K562 (cell line): ENCODE results near the gene GPR152. TPM values are rescaled to one million over a fixed set of nuclear protein-coding genes. Genes with fewer than 3 reads are reported as not detected.

Experiments
- ATAC-seq: fragments of 200-7000 bp; cut with Tn5 transposase; 3 replicates; pipeline ENCODE4 v1.9.1; 2020; ENCODE audit warnings: moderate library complexity
- BruUV-seq: library from RNA; stranded (reverse); fragments of 400-500 nt; replicated peaks from 2 replicates; lab custom pipeline; 2021; lab: Mats Ljungman, UMichigan
- CTCF ChIA-PET: fragments of 300-600 bp; formaldehyde crosslinking; extraction: SDS; loops from one replicate; lab custom pipeline; 2021; ENCODE audit warnings: low intra/inter-chr PET ratio; lab: Yijun Ruan, JAX
- POLR2A ChIA-PET: fragments of 300-600, 350-650 bp; sonication (Branson Sonifier 250); formaldehyde crosslinking; extraction: SDS; loops from one replicate; lab custom pipeline; 2021; ENCODE audit warnings: antibody characterized with exemption, inconsistent platforms; lab: Yijun Ruan, JAX
- DNase-seq, 4 experiments: peaks; one replicate each; pipeline versions ENCODE4 v3.0.0 to v3.0.0-alpha.2; 2011 to 2018; ENCODE audit warnings: low spot score in 3 of 4, mixed read lengths in 3 of 4; ENCODE audit errors: extremely low read depth in 1 of 4
- FAIRE-seq: peaks from 2 replicates; lab custom pipeline; 2011; peaks lifted over from hg19 to GRCh38; lab: Jason Lieb, UNC
- H2AFZ ChIP-seq: 2 replicates; pipeline ENCODE4 v1.6.0; 2011; ENCODE audit warnings: low read depth, low read length, control low read depth, inconsistent platforms
- H3K27ac ChIP-seq: fragments of 200-600 bp; 3 replicates; pipeline ENCODE4 v1.8.0; 2011; ENCODE audit warnings: low read depth, mild to moderate bottlenecking, control low read depth, inconsistent platforms, low read length, moderate library complexity, mixed read lengths; ENCODE audit errors: extremely low read depth
- H3K27me3 ChIP-seq, 2 experiments: fragments of 300-600 bp in 1 of 2; 2 replicates in 1 of 2; 3 replicates in 1 of 2; pipeline versions ENCODE4 v1.6.0 to v1.8.0; 2011; ENCODE audit warnings: inconsistent platforms in 2 of 2, low read length in 2 of 2, mild to moderate bottlenecking in 1 of 2, mixed read lengths in 1 of 2, moderate library complexity in 1 of 2; ENCODE audit not compliant: control insufficient read depth in 2 of 2, insufficient read depth in 2 of 2
- H3K36me3 ChIP-seq: fragments of 300-600 bp; 3 replicates; pipeline ENCODE4 v1.8.0; 2011; ENCODE audit warnings: mild to moderate bottlenecking, low read length, inconsistent platforms; ENCODE audit not compliant: control insufficient read depth, insufficient read depth
- H3K4me1 ChIP-seq, 2 experiments: fragments of 200-600 bp in 1 of 2; replicated peaks in 1 of 2; 2 replicates in 1 of 2; 3 replicates in 1 of 2; pipeline versions ENCODE4 v1.5.1 to v1.8.0; 2011; ENCODE audit warnings: inconsistent platforms in 2 of 2, low read length in 2 of 2, mild to moderate bottlenecking in 1 of 2, mixed read lengths in 1 of 2, moderate library complexity in 1 of 2; ENCODE audit not compliant: control insufficient read depth in 2 of 2, insufficient read depth in 2 of 2
- H3K4me2 ChIP-seq: 2 replicates; pipeline ENCODE4 v1.6.1; 2011; ENCODE audit warnings: low read length, control low read depth, inconsistent platforms, mixed read lengths; ENCODE audit not compliant: insufficient read depth
- H3K4me3 ChIP-seq: fragments of 200-600 bp; sonication (generic), shearing (Covaris generic); 2 replicates; pipeline ENCODE4 v1.5.1; 2016; ENCODE audit warnings: control low read depth, inconsistent platforms
- H3K79me2 ChIP-seq: fragments of 200-600 bp; 3 replicates; pipeline ENCODE4 v1.8.0; 2011; ENCODE audit warnings: low read length, inconsistent platforms; ENCODE audit not compliant: control insufficient read depth, insufficient read depth
- H3K9ac ChIP-seq, 2 experiments: 2 replicates each; pipeline versions ENCODE4 v1.6.0 to v1.6.1; 2011; ENCODE audit warnings: low read depth in 2 of 2, low read length in 2 of 2, control low read depth in 1 of 2, inconsistent platforms in 1 of 2, mild to moderate bottlenecking in 1 of 2, mixed read lengths in 1 of 2; ENCODE audit not compliant: insufficient read depth in 1 of 2
- H3K9me1 ChIP-seq: one replicate; pipeline ENCODE4 v1.6.0; 2011; ENCODE audit warnings: inconsistent platforms, mild to moderate bottlenecking, low read length, moderate library complexity; ENCODE audit not compliant: control insufficient read depth, insufficient read depth
- H3K9me3 ChIP-seq: replicated peaks from 2 replicates; pipeline ENCODE4 v1.5.1; 2011; ENCODE audit warnings: low read depth, low read length, inconsistent platforms; ENCODE audit not compliant: control insufficient read depth, insufficient read depth
- H4K20me1 ChIP-seq: replicated peaks from 2 replicates; pipeline ENCODE4 v1.6.1; 2011; ENCODE audit warnings: low read length, inconsistent platforms, mixed read lengths; ENCODE audit not compliant: control insufficient read depth, insufficient read depth
- ARNT ChIP-seq, 2 experiments: fragments of 450-650 bp; IDR thresholded peaks; 2 replicates each; pipeline ENCODE4 v1.6.1; 2016; ENCODE audit warnings: mild to moderate bottlenecking in 1 of 2
- CREBBP ChIP-seq: IDR thresholded peaks from one replicate; pipeline ENCODE4 v1.6.1; 2012; ENCODE audit warnings: low read depth, mild to moderate bottlenecking, control low read depth, inconsistent platforms, low read length
- GABPA ChIP-seq: fragments of 200-800 bp; sonication (Bioruptor generic); conservative IDR thresholded peaks from 2 replicates; pipeline ENCODE4 v1.6.1; 2016; ENCODE audit warnings: low read depth, missing genetic modification characterization, missing compliant biosample characterization
- GTF2B ChIP-seq: IDR thresholded peaks from 2 replicates; pipeline ENCODE4 v1.6.1; 2011; ENCODE audit not compliant: insufficient read length; ENCODE audit errors: extremely low read depth
- HMG20A ChIP-seq: fragments of 450-650 bp; formaldehyde crosslinking; conservative IDR thresholded peaks from 2 replicates; pipeline ENCODE4 v1.4.0; 2020; ENCODE audit warnings: mild to moderate bottlenecking, mixed read lengths
- KDM4B ChIP-seq, 2 experiments: fragments of 450-650 bp in 1 of 2; sonication (generic) in 1 of 2; IDR thresholded peaks; 2 replicates each; pipeline ENCODE4 v1.6.1; 2016 to 2017; ENCODE audit warnings: borderline replicate concordance in 2 of 2, antibody characterized with exemption in 1 of 2, low read depth in 1 of 2, mild to moderate bottlenecking in 1 of 2
- PRMT5 ChIP-seq: sonication (generic); formaldehyde crosslinking; IDR thresholded peaks from 2 replicates; pipeline ENCODE4 v1.5.0; 2020; ENCODE audit warnings: missing genetic modification reagents
- TAF1 ChIP-seq: IDR thresholded peaks from 2 replicates; pipeline ENCODE4 v1.6.1; 2011; ENCODE audit warnings: mild to moderate bottlenecking, low read length, moderate library complexity; ENCODE audit not compliant: insufficient read depth, control insufficient read depth, severe bottlenecking; ENCODE audit errors: extremely low read depth
- ZNF449 ChIP-seq: fragments of 250-450 bp; sonication (Bioruptor Pico); IDR thresholded peaks from 2 replicates; pipeline ENCODE4 v1.8.0; 2022; ENCODE audit warnings: moderate library complexity, mild to moderate bottlenecking, inconsistent platforms
- WGBS: fragments of 100-300 bp; shearing (Covaris generic); methylation state at CpG from one replicate; pipeline ENCODE4 v1.1.6; 2016; ENCODE audit warnings: low coverage, mixed read lengths; ENCODE audit not compliant: insufficient coverage; ENCODE audit errors: missing lambda C conversion rate; 5-methylcytosine and 5-hydroxymethylcytosine counted together
- in situ Hi-C: fragments of 300-500 bp; cut with MboI; formaldehyde crosslinking; loops from 4 replicates; pipeline ENCODE4 v1.15.0; 2018; ENCODE audit warnings: inconsistent platforms, mixed read lengths
- intact Hi-C: fragments of 100-400 bp; cut with micrococcal nuclease; formaldehyde crosslinking; loops from 2 replicates; pipeline ENCODE4 v1.14.2; 2022
- polyA plus RNA-seq, 8 experiments: library from polyadenylated mRNA; depleted of rRNA in 4 of 8; stranded (reverse) in 5 of 8; unstranded in 3 of 8; fragments of >200 nt; fragmentation: Nextera tagmentation in 2 of 8; fragmentation: Illumina TruSeq in 1 of 8; extraction: Ambion mirVana in 2 of 8; extraction: Trizol in 1 of 8; gene quantifications; 2 replicates each; pipeline versions ENCODE4 v1.2.1 to v1.2.3, GENCODE V29; 2011 to 2014; ENCODE audit warnings: inconsistent platforms in 1 of 8, missing spikeins in 1 of 8
- total RNA-seq, 7 experiments: library from RNA; depleted of rRNA in 6 of 7; stranded (reverse); fragments of >200 nt in 6 of 7; fragmentation: Illumina TruSeq in 2 of 7; extraction: Trizol in 2 of 7; gene quantifications; 2 replicates each; pipeline versions ENCODE4 v1.2.1 to v1.2.3, GENCODE V29; 2011 to 2021; ENCODE audit warnings: low replicate concordance in 1 of 7
- TF ChIP-seq, protein P1 (sequence below): fragments of 250-450 bp; sonication (Bioruptor Pico); IDR thresholded peaks from 2 replicates; pipeline ENCODE4 v1.6.1; 2021; ENCODE audit warnings: mild to moderate bottlenecking
- TF ChIP-seq, protein P2 (sequence below): fragments of 250-450 bp; sonication (Bioruptor Pico); IDR thresholded peaks from 2 replicates; pipeline ENCODE4 v1.4.0; 2020

The GPR152 gene
- total and polyA plus RNA-seq, 9 of the 15 experiments (the other 6 are each of a cell fraction or from before 2014, with no cell fraction given) = not detected

DNA sequence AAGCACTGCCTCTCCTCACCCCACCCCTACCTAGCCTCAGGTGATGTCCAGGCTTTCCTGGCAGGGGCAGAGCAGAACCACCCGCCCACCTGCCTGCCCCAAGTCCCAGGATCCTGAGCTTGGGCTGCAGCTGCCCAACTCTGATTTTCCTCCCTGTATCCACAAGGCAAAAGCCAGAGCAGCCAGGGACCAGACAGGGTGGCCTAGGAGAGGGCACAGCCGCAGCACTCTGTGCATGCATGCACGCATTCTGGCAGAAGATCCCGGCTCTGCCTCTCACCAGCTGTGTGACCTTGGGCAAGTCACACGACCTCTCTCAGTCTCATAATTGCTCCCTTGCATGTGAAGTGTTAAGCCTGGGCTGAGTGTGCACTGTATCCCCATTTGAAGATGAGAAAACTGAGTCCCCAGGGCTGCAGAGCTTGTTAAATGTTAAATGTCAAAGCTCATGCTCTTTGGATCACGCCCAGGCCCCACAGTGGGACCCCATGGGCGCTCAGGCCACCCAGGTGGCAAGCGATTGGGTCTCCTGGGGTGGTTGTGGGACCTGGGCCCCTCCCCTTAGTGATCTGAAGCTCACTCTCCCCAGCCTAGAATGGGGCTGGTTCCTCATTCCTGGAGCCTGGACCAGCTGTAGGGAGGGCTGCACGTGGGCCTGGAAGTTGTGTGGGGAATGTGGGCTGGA lies 39.9 kb downstream of the GPR152 start:
- no peaks in the 10 kb centered on the region for H3K9me1 ChIP-seq
- no TSS peak for BruUV-seq
- peaks cover 21 to 63% of the 10 kb centered on the region in 2 experiments for H3K4me1 ChIP-seq
- no peaks in the 10 kb centered on the region; the same call in 1 of the 2 replicates for H4K20me1 ChIP-seq
- peak overlapping the region in 1 of 2 experiments; percentile 68; a peak in 2 of 4 replicates for H3K9ac ChIP-seq
- H3K4me2 ChIP-seq = 0 out of 2 replicates have a peak overlapping the region, but pooled peaks have one; percentile 25
- H2AFZ ChIP-seq = peak overlapping the region; percentile 32; the same call in 1 of the 2 replicates
- no peaks in the 10 kb centered on the region for H3K27me3 ChIP-seq
- H3K9me3 ChIP-seq = no peaks in the 10 kb centered on the region
- POLR2A ChIA-PET = interaction anchor here (0.6 to 3.0 kb wide), 8 partner anchors 8 to 49 kb away, joined by 3 to 19 read pairs (median 4); partner anchors contain the start of genes PPP1CA and RPS6KB2
- intact Hi-C loops (no loop called here), in situ Hi-C loops (no loop called here)
- TF ChIP-seq KDM4B (IDR thresholded peaks at IDR 0.05; ENCODE audit: borderline replicate concordance in 2 of 2, low read depth in 1 of 2) (no peak), PRMT5 (CRISPR knock-in tag) (no peak), GABPA (tag) (no peak), TAF1 (no peak), CREBBP (no peak), ARNT (IDR thresholded peaks at IDR 0.05) (no peak), ZNF449 (CRISPR knock-in tag) (no peak), HMG20A (CRISPR knock-in tag) (no peak), GTF2B (no peak)
- TF ChIP-seq, protein P1, sequence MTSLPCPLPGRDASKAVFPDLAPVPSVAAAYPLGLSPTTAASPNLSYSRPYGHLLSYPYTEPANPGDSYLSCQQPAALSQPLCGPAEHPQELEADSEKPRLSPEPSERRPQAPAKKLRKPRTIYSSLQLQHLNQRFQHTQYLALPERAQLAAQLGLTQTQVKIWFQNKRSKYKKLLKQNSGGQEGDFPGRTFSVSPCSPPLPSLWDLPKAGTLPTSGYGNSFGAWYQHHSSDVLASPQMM (CRISPR knock-in tag) = no peak
- TF ChIP-seq, protein P2, sequence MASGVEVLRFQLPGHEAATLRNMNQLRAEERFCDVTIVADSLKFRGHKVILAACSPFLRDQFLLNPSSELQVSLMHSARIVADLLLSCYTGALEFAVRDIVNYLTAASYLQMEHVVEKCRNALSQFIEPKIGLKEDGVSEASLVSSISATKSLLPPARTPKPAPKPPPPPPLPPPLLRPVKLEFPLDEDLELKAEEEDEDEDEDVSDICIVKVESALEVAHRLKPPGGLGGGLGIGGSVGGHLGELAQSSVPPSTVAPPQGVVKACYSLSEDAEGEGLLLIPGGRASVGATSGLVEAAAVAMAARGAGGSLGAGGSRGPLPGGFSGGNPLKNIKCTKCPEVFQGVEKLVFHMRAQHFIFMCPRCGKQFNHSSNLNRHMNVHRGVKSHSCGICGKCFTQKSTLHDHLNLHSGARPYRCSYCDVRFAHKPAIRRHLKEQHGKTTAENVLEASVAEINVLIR (CRISPR knock-in tag) = no peak
- DNase-seq (no peak), FAIRE-seq (no peak), ATAC-seq (no peak)
- 43% methylated on average over 9 of the region's 9 CpGs for WGBS
- CTCF ChIA-PET = no interaction called here
- H3K79me2 ChIP-seq = no peaks in the 10 kb centered on the region
- no peaks in the 10 kb centered on the region for H3K36me3 ChIP-seq
- no peak overlapping the region for H3K27ac ChIP-seq
- no peak overlapping the region for H3K4me3 ChIP-seq
